Measurements from ENCODE around the gene AIF1L. TPM values are rescaled to one million over a fixed set of nuclear protein-coding genes. Genes with fewer than 3 reads are reported as not detected.

AIF1L gene
- total and polyA plus RNA-seq, 4 donors = 0.61 to 1.8 (median 1.2) TPM

GRCh38 chr9:131112374-131113154 is 16.2 kb downstream of the AIF1L start:
- Histone ChIP-seq H3K27ac (ENCODE audit: low read depth in 1 of 2, low read length in 2 of 2) (no peak overlapping the region), H3K36me3 (ENCODE audit: control insufficient read depth in 4 of 4, insufficient read depth in 3 of 4, low read depth in 1 of 4, low read length in 3 of 4) (no peaks in the 10 kb centered on the region), H3K9ac (ENCODE audit: low read depth in 1 of 2, low read length in 2 of 2) (no peak overlapping the region), H3K4me3 (ENCODE audit: low read depth in 1 of 3, low read length in 3 of 3) (no peak overlapping the region), H3K4me1 (ENCODE audit: control insufficient read depth in 4 of 4, insufficient read depth in 4 of 4, low read length in 3 of 4) (no peaks in the 10 kb centered on the region), H3K9me3 (ENCODE audit: control insufficient read depth in 4 of 4, low read length in 3 of 4) (no peaks in the 10 kb centered on the region), H3K27me3 (ENCODE audit: control insufficient read depth in 4 of 4, insufficient read depth in 4 of 4, low read length in 3 of 4) (peaks cover 0 to 3% (median 0%) of the 10 kb centered on the region in 4 donors)
- no peak for TF ChIP-seq ZBTB33 (IDR thresholded peaks at IDR 0.05)
- no peak for TF ChIP-seq RAD21 (IDR thresholded peaks at IDR 0.05)
- TF ChIP-seq ATF3 (IDR thresholded peaks at IDR 0.05) = no peak
- TF ChIP-seq TAF1 (conservative IDR thresholded peaks at IDR 0.05) = no peak
- no peak for TF ChIP-seq HNF4A (conservative IDR thresholded peaks at IDR 0.05)
- no peak for TF ChIP-seq JUND (IDR thresholded peaks at IDR 0.05)
- TF ChIP-seq HNF4G (IDR thresholded peaks at IDR 0.05) = no peak
- TF ChIP-seq CTCF (IDR thresholded peaks at IDR 0.05; ENCODE audit: low read depth, low read length, missing input control) = no peak
- no peak for TF ChIP-seq FOXA2 (IDR thresholded peaks at IDR 0.05)
- TF ChIP-seq SP1 (IDR thresholded peaks at IDR 0.05) = no peak
- no peak for DNase-seq (ENCODE audit: low spot score)
- WGBS = 89% methylated on average over 23 of the region's 23 CpGs

- no peak for DNase-seq (ENCODE audit: low spot score)
Observed at GRCh38 chr9:131113655-131114054, 17.3 kb downstream of the AIF1L start.

More at GRCh38 chr9:131113655-131114054, 17.3 kb downstream of the AIF1L start:
- Histone ChIP-seq H3K4me1 (ENCODE audit: control insufficient read depth in 4 of 4, insufficient read depth in 4 of 4, low read length in 3 of 4) (no peaks in the 10 kb centered on the region), H3K9ac (ENCODE audit: low read depth in 1 of 2, low read length in 2 of 2) (no peak overlapping the region), H3K4me3 (ENCODE audit: low read depth in 1 of 3, low read length in 3 of 3) (no peak overlapping the region), H3K9me3 (ENCODE audit: control insufficient read depth in 4 of 4, low read length in 3 of 4) (no peaks in the 10 kb centered on the region), H3K27ac (ENCODE audit: low read depth in 1 of 2, low read length in 2 of 2) (no peak overlapping the region), H3K27me3 (ENCODE audit: control insufficient read depth in 4 of 4, insufficient read depth in 4 of 4, low read length in 3 of 4) (peaks cover 0 to 5% (median 0%) of the 10 kb centered on the region in 4 donors), H3K36me3 (ENCODE audit: control insufficient read depth in 4 of 4, insufficient read depth in 3 of 4, low read depth in 1 of 4, low read length in 3 of 4) (no peaks in the 10 kb centered on the region)
- TF ChIP-seq HNF4A (conservative IDR thresholded peaks at IDR 0.05) (no peak), RAD21 (IDR thresholded peaks at IDR 0.05) (no peak), TAF1 (conservative IDR thresholded peaks at IDR 0.05) (no peak), ZBTB33 (IDR thresholded peaks at IDR 0.05) (no peak), FOXA1 (IDR thresholded peaks at IDR 0.05) (no peak), HNF4G (IDR thresholded peaks at IDR 0.05) (no peak), CTCF (IDR thresholded peaks at IDR 0.05; ENCODE audit: low read depth, low read length, missing input control) (no peak), RXRA (IDR thresholded peaks at IDR 0.05) (no peak), SP1 (IDR thresholded peaks at IDR 0.05) (no peak), NR2F2 (IDR thresholded peaks at IDR 0.05) (no peak), FOXA2 (IDR thresholded peaks at IDR 0.05) (no peak), REST (IDR thresholded peaks at IDR 0.05) (no peak), JUND (IDR thresholded peaks at IDR 0.05) (no peak), ATF3 (IDR thresholded peaks at IDR 0.05) (no peak), MAX (IDR thresholded peaks at IDR 0.05) (no peak), YY1 (IDR thresholded peaks at IDR 0.05) (no peak), EGR1 (IDR thresholded peaks at IDR 0.05; ENCODE audit: low read depth in 2 of 2) (no peak), GABPA (IDR thresholded peaks at IDR 0.05 in 1 of 2, conservative IDR thresholded peaks at IDR 0.05 in 1 of 2) (no peak)
- WGBS = 85% methylated on average over 8 of the region's 8 CpGs
